Left forelimb (tissue), 1 donor: ENCODE results near the gene ABHD14A.

ENCODE experiments used
- DNase-seq: peaks from one replicate; pipeline ENCODE4 v3.0.0-alpha.2; 2018; ENCODE audit warnings: low spot score

ABHD14A gene

DNA sequence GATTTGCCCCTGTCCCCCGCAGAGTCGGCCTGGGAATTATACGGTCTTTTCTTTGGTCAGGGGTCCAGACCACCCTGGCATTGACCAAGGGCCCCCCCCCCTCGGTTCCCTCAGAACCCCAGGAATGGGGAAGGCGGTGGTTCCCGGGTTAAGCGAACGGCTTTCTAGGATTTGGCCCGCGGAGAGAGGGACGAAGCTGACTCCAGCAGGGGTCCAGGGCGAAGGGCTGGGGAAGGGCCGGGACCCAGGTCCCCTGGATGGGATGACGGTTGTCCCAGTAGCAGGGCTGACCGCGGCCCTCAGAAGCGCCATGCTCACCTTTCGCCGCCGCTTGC, 33.4 kb upstream of the ABHD14A start:
- no peak for DNase-seq

DNA sequence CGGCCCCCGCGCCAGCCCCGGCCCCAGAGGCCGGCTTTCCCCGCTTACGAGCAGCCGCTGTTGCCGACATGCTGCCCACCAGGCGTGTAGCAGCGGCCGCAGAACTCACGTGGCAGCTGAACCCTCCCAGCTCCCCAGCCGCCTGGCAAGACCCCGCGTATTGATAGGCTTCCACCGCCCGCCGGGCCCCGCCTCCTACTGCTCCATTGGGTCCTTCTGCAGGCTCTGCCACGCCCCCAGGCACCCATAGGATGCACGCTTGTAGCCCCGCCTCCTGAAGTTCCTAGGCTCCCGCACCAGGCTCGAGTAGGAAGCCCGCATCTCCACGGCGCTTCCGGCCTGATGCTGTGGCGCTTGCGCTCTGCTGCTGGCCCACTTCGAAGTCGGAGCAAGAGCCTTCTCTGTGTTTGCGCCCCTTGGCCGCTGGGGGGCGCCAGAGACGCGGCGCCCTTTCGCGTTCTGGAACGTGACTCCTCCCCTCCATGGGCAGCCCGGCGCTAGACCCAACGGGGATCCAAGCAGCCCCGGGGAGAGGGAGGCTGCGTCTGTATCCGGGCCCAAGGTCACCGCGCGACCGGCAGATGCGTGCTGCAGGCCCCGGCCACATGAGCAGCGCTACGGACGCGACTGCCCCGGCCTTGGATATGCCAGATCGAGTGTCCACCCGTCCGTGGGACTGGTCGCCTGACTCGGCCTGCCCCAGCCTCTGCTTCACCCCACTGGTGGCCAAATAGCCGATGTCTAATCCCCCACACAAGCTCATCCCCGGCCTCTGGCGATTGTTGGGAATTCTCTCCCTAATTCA, 32.9 kb upstream of the ABHD14A start, which contains the start of the genes PARP3 and RRP9:
Gene PARP3 (plus strand): TSS at position 566 of the 805 bp plus-strand sequence. CDS start 993 bp downstream, outside the sequence.
Gene RRP9 (minus strand): TSS at position 107 of the 805 bp plus-strand sequence. CDS start 37 bp downstream, at position 70.
- DNase-seq: peak; percentile 99

DNA sequence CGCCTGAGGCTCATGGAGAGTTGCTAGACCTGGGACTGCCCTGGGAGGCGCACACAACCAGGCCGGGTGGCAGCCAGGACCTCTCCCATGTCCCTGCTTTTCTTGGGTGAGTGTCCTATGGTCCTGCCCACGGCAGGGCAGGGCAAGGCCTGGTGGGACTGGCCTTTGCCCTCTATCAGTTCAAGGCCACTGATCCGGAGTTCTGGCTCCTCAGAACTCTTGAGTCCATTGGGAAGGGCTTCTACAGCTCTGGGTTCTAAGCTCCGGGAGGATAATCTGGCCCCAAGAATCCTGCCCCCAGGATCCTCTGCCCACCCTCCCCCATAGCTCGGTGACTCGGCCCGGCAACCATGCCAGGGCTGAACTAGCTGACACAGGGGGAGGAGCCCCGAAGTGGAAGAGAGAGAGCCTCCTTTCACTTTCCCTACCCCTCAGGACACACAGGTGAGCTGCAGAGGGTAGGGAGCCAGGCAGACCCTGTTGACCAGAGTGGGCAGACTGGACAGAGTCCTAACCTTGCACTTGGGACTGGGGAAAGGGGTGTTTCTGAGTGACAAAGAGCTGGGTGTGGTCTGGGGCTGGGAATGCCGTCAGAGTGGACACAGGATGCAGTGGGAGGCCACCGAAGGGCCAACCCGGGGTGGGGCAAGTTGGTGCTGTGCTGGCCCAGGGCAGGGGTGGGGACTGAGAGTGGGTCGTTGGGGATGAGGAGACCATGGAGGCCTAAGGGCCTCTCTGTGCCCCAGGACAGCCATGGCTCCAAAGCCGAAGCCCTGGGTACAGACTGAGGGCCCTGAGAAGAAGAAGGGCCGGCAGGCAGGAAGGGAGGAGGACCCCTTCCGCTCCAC, 32.0 kb upstream of the ABHD14A start:
- peak; percentile 65 for DNase-seq

DNA sequence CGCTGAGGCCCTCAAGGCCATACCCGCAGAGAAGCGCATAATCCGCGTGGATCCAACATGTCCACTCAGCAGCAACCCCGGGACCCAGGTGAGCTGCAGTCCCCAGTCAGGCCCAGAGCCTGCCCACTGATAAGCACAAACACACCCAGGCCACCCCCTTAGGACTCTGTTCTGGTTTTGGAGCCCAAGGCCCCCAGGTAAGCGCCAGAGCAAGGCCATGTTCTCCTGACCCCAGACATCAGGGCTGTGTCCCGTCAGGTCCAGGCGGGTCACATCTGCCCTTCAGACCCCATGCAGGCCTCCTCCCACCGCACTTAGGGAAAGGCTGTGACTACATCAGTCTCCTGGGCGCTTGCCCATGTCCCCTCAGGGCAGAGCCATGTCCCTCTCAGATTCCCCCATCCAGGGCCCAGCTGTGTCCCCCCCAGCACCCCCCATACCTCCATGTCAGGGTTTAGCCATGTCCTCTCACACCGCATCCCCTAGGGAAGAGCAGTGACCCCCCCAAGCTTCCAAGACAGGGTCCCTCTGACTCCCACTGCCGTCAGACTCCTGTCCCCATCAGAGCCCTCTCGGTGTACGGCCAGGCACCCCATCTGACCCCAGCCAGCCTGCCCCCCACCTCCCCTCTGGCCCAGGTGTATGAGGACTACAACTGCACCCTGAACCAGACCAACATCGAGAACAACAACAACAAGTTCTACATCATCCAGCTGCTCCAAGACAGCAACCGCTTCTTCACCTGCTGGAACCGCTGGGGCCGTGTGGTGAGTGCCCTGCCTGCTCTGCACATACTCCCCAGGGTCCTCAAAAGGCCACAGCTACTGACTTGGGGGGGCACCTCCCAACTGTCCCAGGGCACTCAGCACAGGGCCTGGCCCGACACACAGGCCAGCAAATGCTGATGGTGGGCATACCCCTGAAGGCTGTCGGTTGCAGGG, 31.1 kb upstream of the ABHD14A start:
- DNase-seq: peak; percentile 58

DNA sequence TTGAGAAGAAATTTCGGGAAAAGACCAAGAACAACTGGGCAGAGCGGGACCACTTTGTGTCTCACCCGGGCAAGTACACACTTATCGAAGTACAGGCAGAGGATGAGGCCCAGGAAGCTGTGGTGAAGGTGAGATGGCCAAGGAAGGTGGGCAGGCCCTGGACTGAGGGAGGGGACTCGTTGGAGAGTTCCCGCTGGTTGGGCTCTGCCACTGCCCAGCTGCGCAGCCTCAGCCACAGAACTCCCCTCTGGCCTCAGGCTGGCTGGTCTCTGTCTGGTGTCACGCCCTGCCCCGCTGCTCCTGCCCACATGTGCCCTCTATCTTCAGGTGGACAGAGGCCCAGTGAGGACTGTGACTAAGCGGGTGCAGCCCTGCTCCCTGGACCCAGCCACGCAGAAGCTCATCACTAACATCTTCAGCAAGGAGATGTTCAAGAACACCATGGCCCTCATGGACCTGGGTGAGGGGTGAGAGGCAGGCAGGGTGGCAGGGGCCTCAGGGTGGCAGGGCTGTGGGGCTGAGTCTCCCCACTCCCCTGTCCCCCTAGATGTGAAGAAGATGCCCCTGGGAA, 30.3 kb upstream of the ABHD14A start:
- DNase-seq: peak; percentile 57

DNA sequence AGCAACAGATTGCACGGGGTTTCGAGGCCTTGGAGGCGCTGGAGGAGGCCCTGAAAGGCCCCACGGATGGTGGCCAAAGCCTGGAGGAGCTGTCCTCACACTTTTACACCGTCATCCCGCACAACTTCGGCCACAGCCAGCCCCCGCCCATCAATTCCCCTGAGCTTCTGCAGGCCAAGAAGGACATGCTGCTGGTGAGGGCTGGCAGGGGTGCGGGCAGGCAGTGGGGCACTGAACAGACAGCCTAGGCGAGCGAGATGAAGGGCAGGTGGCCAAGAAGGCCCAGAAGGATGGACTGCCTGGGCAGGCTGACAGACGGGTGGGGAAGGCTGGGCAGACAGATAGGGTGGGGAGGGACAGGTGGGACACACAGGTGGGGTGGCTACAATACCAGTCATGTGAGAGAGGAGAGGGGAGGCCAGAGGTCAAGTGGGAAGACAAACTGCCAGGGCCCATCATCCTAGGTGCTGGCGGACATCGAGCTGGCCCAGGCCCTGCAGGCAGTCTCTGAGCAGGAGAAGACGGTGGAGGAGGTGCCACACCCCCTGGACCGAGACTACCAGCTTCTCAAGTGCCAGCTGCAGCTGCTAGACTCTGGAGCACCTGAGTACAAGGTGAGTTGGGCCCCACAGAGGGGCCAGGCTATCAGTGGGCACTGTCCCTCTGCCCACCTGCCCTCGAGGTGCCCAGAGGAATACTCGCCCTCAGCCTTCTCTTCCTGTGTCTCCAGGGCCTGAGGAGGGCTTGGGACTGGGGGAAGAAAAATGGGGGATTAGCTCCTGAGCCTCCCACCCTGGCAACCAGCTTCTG, 29.6 kb upstream of the ABHD14A start:
- peak; percentile 46 for DNase-seq

DNA sequence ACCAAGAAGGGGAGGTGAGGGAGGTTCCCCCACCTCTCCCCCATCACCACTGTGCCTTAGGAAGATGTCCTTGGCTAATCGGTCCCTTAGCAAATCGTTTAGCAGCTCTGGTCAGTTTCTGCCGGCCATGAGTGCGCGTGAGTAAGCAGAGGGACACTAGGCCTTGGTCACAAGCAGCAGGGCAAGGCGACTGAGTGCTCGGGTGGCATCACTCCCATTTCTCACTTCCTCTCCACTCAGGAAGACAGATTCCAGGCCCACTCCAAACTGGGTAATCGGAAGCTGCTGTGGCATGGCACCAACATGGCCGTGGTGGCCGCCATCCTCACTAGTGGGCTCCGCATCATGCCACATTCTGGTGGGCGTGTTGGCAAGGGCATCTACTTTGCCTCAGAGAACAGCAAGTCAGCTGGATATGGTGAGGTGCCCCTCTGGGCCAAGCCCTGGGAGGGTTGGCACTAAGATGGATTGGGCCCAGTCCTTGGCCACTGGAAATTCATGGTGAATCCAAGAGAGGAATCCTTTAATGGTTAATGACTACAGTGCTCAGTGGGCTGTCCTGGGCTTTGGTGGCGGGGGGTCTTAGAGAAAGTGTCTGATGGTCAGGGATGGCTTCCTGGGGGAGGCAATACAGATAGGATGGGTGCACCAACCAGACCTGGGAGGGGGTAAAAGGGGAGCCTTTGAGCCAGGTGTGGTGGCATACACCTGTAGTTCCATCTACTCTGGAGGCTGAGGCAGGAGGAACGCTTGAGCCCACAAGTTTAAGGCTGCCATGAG, 28.7 kb upstream of the ABHD14A start:
- peak; percentile 53 for DNase-seq

DNA sequence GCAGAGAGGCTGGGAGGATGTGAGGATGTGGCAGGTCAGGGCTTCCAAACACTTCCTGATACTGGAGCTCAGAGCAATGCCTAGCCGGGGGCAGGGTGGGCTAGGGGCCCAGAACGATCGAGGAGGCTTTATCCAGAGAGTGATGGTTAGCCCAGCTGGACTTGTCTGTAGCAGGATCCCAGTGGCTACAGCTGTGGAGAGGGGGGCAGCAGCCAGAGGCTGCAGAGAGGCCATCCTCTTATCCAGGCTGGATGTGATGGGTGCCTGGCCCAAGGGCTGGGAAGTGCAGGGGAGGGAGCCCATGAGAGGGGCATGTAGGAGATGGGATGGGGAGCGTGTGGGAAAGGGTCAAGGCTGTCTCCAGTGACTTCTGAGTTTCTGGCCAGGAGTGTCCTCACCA, 28.1 kb upstream of the ABHD14A start:
- DNase-seq: peak; percentile 36

DNA sequence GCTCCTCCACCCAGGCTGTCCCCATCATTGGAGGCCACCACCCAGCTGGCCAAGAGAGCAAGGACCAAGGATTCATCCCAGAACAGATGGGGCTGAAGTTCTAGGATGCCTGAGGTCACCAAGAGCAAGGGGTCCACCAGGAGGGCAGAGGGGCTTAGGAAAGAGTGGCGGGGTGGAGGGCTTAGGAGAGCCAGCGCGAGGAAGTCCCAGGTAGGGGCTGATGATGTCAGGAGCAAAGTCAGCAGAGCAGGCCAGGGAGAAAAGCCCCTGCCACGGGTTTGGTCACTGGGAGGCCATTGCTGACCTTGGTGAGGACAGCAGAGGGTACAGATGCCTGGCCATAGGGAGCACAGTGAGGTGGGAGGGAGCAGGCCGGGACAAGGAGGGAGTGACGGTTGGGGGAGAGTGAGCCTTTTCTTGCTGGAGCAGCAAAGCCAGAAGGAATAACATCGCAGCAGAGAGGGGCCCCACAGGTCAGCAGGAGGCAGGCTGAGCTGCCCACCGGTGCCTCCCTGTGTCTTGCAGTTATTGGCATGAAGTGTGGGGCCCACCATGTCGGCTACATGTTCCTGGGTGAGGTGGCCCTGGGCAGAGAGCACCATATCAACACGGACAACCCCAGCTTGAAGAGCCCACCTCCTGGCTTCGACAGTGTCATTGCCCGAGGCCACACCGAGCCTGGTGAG, 27.5 kb upstream of the ABHD14A start:
- DNase-seq: no peak

DNA sequence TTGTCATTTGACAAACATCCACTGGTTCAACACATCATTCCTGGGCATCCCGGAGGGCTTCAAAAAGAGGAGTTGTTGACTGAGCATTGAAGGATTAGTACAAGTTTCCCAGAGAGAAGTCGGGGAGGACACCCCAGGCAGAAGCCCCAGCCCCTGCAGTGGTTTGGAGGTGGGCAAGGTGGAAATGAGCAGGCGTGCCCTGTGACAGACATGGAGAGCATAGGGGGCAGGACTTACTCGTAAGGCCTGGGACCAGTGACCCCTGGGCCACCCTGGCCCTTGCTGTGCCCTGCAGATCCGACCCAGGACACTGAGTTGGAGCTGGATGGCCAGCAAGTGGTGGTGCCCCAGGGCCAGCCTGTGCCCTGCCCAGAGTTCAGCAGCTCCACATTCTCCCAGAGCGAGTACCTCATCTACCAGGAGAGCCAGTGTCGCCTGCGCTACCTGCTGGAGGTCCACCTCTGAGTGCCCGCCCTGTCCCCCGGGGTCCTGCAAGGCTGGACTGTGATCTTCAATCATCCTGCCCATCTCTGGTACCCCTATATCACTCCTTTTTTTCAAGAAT, 26.8 kb upstream of the ABHD14A start:
- DNase-seq: no peak

DNA sequence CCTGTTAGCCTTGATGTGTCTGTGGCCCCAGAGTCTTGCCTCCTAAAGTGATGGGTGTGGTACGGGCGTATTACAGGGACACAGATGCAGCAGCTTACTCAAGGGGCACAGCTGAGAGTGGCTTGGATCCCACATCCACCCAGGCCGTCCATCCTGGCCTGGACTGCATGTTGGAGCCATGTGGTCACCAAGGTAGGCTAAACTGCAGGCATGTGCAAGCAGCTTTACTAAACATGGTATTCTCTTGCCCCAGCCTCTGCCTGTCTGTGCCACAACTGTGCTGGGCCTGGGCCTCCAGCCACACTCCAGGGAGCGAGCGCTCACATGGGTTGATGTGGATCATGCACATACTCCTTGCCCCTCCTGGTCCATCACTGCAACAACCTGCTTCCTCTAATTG, 25.7 kb upstream of the ABHD14A start:
- no peak for DNase-seq

DNA sequence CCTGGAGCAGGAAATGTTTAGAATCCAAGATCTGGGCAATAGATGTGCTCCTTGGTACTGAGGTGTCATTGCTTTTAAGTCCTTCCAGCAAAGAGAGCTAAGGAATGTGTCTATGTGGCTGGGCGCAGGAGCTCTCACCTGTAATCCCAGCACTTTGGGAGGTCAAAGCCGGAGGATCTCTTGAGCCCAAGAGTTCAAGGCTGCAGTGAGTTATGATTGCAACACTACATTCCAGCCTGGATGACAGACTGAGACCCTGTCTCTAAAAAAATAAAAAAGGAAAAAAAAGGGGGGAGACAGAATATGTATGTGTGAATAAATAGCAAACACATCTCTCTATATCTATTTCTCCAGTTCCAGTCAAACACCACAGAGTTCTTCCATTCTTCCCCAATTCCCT, 24.0 kb upstream of the ABHD14A start:
- DNase-seq: no peak

DNA sequence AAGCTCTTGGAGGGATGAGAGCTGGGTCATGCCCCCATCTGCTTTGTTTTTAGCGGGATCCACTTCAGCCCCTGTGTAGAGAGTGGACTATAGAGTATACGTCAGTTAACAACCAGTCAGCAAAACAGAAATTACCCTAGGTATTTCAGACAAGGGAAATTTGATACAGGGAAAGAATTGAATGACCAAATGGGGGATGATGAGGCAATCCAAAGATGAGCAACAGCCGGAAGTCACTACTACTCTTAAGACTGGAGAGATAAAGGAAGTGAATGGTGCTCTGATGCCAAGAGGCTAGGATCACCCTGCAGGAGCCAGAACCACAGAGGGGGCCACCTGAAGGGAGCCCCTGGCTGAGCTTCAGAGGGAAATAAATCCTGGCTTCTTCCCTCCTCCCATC, 21.4 kb upstream of the ABHD14A start:
- DNase-seq: no peak

DNA sequence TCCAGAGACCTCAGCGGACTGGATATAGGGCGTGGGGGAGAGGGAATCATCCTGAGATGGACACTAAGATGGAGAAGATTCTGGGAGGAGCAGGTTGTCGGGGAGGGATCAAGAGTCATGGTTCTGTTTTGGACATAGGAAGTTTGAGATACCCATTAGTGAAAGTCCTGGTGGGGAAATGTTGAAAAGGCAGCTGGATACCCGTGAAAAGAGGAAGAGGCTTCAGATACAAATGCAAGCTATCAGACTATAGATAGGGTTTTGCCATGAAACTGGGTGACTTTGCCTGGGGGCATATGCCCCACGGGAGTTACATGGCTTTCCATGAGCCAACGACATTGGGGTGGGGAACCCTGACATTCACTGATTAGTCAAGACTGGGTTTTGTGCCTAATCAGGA, 20.8 kb upstream of the ABHD14A start:
- no peak for DNase-seq

DNA sequence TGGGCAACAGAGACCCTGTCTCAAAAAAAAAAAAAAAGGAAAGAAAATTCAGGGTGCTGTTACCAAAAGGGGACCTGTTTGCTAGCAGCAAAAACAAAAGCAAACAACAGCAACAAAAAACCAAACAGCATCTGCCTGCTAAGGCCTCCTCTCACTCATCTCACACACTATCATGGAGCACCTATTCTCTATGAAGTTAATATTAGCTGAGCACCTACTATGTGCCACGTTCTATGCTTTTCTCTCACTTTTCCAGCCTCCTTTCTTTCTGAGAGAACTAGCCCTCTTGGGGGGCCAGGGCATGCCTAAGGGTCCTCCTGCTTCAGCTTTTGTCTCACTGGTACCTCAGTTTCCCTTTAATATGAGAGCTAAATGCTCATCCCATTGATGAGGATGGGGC, 20.2 kb upstream of the ABHD14A start:
- no peak for DNase-seq

DNA sequence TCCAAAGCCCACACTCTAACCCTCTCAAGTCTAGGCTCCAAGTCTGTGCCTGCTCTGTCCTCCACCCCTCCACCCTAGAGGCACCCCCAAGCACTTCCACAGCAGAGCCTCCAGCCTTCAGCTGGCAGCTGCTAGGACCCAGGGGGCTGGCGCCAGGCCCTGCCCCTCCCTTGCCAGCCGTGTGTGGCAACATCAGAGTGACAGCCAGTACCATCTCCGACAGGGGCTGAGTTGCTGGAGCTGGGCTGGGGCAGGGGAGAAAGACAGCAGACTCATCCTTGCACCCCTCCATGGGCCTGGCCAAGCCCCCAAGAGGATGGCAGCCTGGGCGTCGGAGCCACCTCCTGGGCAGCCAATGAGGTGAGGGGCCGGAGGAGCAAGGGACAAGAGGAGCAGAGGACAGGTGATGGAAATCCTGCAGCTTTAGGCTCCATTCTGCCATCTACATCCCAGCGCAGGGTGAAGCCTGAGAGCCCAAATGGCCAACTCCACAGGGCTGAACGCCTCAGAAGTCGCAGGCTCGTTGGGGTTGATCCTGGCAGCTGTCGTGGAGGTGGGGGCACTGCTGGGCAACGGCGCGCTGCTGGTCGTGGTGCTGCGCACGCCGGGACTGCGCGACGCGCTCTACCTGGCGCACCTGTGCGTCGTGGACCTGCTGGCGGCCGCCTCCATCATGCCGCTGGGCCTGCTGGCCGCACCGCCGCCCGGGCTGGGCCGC, 19.5 kb upstream of the ABHD14A start, which contains the start of gene GPR62:
Gene GPR62 (plus strand): TSS at position 207 of the 718 bp plus-strand sequence. CDS start 272 bp downstream, at position 479.
- DNase-seq: no peak

DNA sequence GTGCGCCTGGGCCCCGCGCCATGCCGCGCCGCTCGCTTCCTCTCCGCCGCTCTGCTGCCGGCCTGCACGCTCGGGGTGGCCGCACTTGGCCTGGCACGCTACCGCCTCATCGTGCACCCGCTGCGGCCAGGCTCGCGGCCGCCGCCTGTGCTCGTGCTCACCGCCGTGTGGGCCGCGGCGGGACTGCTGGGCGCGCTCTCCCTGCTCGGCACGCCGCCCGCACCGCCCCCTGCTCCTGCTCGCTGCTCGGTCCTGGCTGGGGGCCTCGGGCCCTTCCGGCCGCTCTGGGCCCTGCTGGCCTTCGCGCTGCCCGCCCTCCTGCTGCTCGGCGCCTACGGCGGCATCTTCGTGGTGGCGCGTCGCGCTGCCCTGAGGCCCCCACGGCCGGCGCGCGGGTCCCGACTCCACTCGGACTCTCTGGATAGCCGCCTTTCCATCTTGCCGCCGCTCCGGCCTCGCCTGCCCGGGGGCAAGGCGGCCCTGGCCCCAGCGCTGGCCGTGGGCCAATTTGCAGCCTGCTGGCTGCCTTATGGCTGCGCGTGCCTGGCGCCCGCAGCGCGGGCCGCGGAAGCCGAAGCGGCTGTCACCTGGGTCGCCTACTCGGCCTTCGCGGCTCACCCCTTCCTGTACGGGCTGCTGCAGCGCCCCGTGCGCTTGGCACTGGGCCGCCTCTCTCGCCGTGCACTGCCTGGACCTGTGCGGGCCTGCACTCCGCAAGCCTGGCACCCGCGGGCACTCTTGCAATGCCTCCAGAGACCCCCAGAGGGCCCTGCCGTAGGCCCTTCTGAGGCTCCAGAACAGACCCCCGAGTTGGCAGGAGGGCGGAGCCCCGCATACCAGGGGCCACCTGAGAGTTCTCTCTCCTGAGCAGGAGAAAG, 18.7 kb upstream of the ABHD14A start:
- no peak for DNase-seq
